ENCODE measurements around the gene SFMBT2. TPM values are rescaled to one million over a fixed set of nuclear protein-coding genes. Genes with fewer than 3 reads are reported as not detected.

Gene SFMBT2
- total RNA-seq, 1 donor from 2014 or later, result 11.0 TPM

- H3K4me3 ChIP-seq, result no peak overlapping the region
- TF ChIP-seq, protein P1, sequence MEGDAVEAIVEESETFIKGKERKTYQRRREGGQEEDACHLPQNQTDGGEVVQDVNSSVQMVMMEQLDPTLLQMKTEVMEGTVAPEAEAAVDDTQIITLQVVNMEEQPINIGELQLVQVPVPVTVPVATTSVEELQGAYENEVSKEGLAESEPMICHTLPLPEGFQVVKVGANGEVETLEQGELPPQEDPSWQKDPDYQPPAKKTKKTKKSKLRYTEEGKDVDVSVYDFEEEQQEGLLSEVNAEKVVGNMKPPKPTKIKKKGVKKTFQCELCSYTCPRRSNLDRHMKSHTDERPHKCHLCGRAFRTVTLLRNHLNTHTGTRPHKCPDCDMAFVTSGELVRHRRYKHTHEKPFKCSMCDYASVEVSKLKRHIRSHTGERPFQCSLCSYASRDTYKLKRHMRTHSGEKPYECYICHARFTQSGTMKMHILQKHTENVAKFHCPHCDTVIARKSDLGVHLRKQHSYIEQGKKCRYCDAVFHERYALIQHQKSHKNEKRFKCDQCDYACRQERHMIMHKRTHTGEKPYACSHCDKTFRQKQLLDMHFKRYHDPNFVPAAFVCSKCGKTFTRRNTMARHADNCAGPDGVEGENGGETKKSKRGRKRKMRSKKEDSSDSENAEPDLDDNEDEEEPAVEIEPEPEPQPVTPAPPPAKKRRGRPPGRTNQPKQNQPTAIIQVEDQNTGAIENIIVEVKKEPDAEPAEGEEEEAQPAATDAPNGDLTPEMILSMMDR (IDR thresholded peaks at IDR 0.05; ENCODE audit: borderline replicate concordance), result no peak
- no peak for DNase-seq
- H3K4me1 ChIP-seq, result no peaks in the 10 kb centered on the region
- peaks cover 7% of the 10 kb centered on the region for H3K36me3 ChIP-seq
- no peaks in the 10 kb centered on the region for H3K9me3 ChIP-seq (replicated peaks)
- intact Hi-C loops (cut with micrococcal nuclease), result no loop called here
- H3K27ac ChIP-seq (replicated peaks), result no peak overlapping the region
- no peaks in the 10 kb centered on the region for H3K27me3 ChIP-seq (ENCODE audit: low read depth)
These were observed 134.9 kb downstream of the SFMBT2 start for GRCh38 chr10:7275761-7276440.

DNA sequence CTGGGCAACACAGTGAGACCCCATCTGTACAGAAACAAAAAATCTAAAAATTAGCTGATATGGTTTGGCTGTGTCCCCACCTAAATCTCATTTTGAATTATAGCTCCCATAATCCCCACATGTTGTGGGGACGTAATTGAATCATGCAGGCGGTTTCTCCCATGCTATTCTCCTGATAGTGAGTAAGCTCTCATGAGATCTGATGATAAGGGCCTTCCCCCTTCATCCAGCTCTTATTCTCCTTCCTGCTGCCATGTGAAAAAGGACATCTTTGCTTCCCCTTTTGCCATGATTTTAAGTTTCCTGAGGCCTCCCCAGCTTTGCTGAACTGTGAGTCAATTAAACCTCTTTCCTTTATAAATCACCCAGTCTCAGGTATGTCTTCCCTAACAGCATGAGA is 136.5 kb downstream of the SFMBT2 start:
- Histone ChIP-seq H3K4me1 (no peaks in the 10 kb centered on the region), H3K36me3 (peaks cover 7% of the 10 kb centered on the region), H3K27ac (replicated peaks) (no peak overlapping the region), H3K27me3 (ENCODE audit: low read depth) (no peaks in the 10 kb centered on the region), H3K9me3 (replicated peaks) (no peaks in the 10 kb centered on the region), H3K4me3 (no peak overlapping the region)
- DNase-seq, result no peak
- TF ChIP-seq, protein P1 (IDR thresholded peaks at IDR 0.05; ENCODE audit: borderline replicate concordance), result no peak
- intact Hi-C loops (cut with micrococcal nuclease), result no loop called here

- peaks cover 7% of the 10 kb centered on the region for H3K36me3 ChIP-seq
- H3K4me1 ChIP-seq, result no peaks in the 10 kb centered on the region
- TF ChIP-seq, protein P1 (IDR thresholded peaks at IDR 0.05; ENCODE audit: borderline replicate concordance), result no peak
- DNase-seq, result no peak
- no peaks in the 10 kb centered on the region for H3K9me3 ChIP-seq (replicated peaks)
- intact Hi-C loops (cut with micrococcal nuclease), result no loop called here
- no peaks in the 10 kb centered on the region for H3K27me3 ChIP-seq (ENCODE audit: low read depth)
- H3K27ac ChIP-seq (replicated peaks), result no peak overlapping the region
- no peak overlapping the region for H3K4me3 ChIP-seq
These were observed 138.8 kb downstream of the SFMBT2 start for GRCh38 chr10:7272008-7272407.

- no peaks in the 10 kb centered on the region for H3K36me3 ChIP-seq
- peaks cover 8% of the 10 kb centered on the region for H3K4me1 ChIP-seq
- H3K9me3 ChIP-seq (replicated peaks), result no peaks in the 10 kb centered on the region
- intact Hi-C loops (cut with micrococcal nuclease), result no loop called here
- no peaks in the 10 kb centered on the region for H3K27me3 ChIP-seq (ENCODE audit: low read depth)
- DNase-seq, result no peak
- TF ChIP-seq, protein P1 (IDR thresholded peaks at IDR 0.05; ENCODE audit: borderline replicate concordance), result no peak
- no peak overlapping the region for H3K27ac ChIP-seq (replicated peaks)
- no peak overlapping the region for H3K4me3 ChIP-seq
These were observed 140.8 kb downstream of the SFMBT2 start for GRCh38 chr10:7269988-7270387.

DNA sequence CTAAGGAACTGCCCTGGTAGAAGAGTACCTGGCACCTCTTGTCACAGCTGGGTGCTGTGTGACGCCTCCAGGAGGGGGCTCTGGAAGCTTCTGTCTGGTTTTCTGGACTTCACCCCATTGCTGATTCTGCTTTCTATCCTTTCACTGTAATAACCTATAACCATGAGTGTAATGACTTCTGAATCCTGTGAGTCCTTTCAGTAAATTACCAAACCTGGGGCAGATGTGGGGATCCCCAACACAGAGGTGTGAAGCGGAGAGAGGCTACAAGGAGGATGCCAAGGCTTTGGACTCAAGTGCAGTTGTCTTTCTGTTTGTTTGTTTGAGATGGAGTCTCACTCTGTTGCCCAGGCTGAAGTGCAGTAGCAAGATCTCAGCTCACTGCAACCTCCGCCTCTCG is 143.7 kb downstream of the SFMBT2 start:
- H3K9me3 ChIP-seq (replicated peaks), result no peaks in the 10 kb centered on the region
- intact Hi-C loops (cut with micrococcal nuclease), result no loop called here
- no peak for DNase-seq
- H3K36me3 ChIP-seq, result no peaks in the 10 kb centered on the region
- no peak overlapping the region for H3K4me3 ChIP-seq
- H3K27ac ChIP-seq (replicated peaks), result no peak overlapping the region
- peaks cover 23% of the 10 kb centered on the region for H3K4me1 ChIP-seq
- no peaks in the 10 kb centered on the region for H3K27me3 ChIP-seq (ENCODE audit: low read depth)
- TF ChIP-seq, protein P1 (IDR thresholded peaks at IDR 0.05; ENCODE audit: borderline replicate concordance), result no peak

Measured in left ventricle myocardium inferior (tissue), 1 donor.